GM12801 (cell line): Measurements from ENCODE around the gene COL6A1.

ENCODE experiments used
- TF ChIP-seq, protein P1 (sequence below): IDR thresholded peaks from one replicate; pipeline ENCODE4 v1.5.1; 2011; ENCODE audit warnings: control low read depth; ENCODE audit not compliant: insufficient read length; ENCODE audit errors: extremely low read depth

The COL6A1 gene

DNA sequence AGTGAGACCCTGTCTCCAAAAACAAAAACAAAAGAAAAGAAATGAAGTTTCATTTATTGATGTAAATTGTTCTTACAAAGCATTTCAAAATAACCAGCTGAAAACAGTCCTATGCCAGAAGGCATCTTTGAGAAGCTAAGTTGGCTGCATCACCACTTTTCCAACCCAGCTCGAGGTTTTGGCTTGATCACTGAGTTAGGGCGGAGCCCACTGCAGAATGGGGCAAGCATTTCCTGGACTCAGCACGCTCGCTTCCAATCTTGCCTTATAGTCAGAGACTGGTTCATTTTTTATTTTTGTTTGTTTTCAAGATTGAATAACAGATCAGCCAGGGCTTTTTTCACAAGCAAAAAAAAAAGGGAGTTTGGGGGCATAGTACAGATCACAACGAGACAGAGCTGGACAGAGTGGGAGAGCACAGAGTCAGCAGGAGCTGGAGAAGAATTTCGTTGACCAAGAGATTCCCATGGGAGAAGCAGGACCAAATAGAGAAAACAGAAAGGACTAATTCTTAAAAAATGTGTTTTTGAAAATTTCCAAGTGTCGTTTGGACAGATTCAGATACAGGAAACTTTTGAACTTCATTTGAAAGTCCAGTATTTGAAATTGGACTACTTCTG, 23.5 kb upstream of the COL6A1 start:
- TF ChIP-seq, protein P1, sequence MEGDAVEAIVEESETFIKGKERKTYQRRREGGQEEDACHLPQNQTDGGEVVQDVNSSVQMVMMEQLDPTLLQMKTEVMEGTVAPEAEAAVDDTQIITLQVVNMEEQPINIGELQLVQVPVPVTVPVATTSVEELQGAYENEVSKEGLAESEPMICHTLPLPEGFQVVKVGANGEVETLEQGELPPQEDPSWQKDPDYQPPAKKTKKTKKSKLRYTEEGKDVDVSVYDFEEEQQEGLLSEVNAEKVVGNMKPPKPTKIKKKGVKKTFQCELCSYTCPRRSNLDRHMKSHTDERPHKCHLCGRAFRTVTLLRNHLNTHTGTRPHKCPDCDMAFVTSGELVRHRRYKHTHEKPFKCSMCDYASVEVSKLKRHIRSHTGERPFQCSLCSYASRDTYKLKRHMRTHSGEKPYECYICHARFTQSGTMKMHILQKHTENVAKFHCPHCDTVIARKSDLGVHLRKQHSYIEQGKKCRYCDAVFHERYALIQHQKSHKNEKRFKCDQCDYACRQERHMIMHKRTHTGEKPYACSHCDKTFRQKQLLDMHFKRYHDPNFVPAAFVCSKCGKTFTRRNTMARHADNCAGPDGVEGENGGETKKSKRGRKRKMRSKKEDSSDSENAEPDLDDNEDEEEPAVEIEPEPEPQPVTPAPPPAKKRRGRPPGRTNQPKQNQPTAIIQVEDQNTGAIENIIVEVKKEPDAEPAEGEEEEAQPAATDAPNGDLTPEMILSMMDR, result no peak

DNA sequence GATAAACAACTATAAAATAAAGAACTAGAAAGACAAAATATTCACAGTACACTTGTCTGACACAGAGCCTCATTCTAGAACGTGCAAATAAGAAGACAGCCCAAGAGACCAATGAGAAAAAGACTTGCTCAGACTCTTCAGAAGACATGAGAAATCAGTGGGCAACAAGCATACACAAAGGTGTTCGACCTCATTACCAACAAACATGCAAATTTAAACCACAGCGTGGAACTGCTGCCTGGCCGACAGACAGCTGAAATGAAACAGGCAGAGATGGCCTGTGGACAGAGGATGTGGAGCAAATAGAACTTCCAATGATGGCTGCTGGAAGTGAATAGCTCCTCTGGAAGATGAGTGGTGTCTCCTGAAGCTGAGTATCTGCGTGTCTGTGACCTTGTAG, 22.4 kb upstream of the COL6A1 start:
- TF ChIP-seq, protein P1, result no peak

- TF ChIP-seq, protein P1, result no peak
Measured at GRCh38 chr21:45959779-45960390, 21.7 kb upstream of the COL6A1 start.

- TF ChIP-seq, protein P1, result no peak
Measured at GRCh38 chr21:45962531-45963231, 18.9 kb upstream of the COL6A1 start.

DNA sequence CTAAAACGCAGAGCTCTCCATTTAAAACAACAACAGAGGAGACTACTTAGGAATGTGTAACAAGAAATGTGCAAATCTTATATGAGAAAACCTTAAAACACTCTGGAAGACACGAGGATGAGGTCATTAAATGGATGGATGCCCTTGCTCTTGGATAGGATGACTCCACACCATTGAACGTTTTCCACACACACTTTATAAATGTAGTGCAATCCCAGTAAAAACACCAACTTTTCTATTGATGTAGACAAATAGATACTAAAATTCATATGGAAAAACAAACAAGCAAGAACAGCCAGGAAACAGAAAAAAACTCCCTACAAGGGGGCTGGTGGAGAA, 18.4 kb upstream of the COL6A1 start:
- TF ChIP-seq, protein P1, result no peak

- TF ChIP-seq, protein P1, result no peak
Measured at GRCh38 chr21:45964649-45965048, 16.9 kb upstream of the COL6A1 start.

DNA sequence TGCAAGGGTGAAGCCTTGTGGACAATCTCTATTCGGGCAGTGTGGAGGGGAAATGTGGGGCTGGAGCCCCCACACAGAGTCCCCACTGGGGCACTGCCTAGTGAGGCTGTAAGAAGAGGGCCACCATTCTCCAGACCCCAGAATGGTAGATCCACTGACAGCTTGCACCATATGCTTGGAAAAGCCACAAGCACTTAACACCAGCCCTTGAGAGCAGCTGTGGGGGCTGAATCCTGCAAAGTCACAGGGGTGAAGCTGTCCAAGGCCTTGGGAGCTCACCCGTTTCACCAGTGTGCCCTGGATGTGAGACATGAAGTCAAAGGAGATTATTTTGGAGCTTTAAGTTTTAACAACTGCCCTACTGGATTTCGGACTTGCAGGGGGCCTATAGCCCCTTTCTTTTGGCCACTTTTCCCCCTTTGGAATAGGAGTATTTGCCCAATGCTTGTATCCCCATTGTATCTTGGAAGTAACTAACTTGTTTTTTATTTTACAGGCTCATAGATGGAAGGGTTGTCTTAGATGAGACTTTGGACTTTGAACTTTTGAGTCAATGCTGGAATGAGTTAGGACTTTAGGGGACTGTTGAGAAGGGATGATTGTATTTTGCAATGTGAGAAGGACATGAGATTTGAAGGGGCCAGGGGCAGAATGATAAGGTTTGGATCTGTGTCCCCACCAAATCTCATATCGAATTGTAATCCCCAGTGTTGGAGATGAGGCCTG, 16.3 kb upstream of the COL6A1 start:
- TF ChIP-seq, protein P1, result no peak
